Mucosa of rectum (tissue), 2 donors: ENCODE measurements around the gene ARHGEF28.

ENCODE experiments used
- H3K27ac ChIP-seq, 2 donors: one replicate each; pipeline ENCODE4 v1.7.0; 2013; ENCODE audit warnings: inconsistent platforms in 2 of 2, low read depth in 2 of 2, low read length in 2 of 2
- H3K27me3 ChIP-seq, 2 donors: one replicate each; pipeline ENCODE4 v1.7.0; 2013; ENCODE audit warnings: low read length in 2 of 2; ENCODE audit not compliant: control insufficient read depth in 2 of 2, insufficient read depth in 2 of 2
- H3K36me3 ChIP-seq, 2 donors: one replicate each; pipeline ENCODE4 v1.7.0; 2013; ENCODE audit warnings: low read length in 2 of 2; ENCODE audit not compliant: control insufficient read depth in 2 of 2, insufficient read depth in 2 of 2
- H3K4me1 ChIP-seq, 2 donors: one replicate each; pipeline ENCODE4 v1.7.0; 2013; ENCODE audit warnings: low read length in 2 of 2, mild to moderate bottlenecking in 1 of 2; ENCODE audit not compliant: control insufficient read depth in 2 of 2, insufficient read depth in 2 of 2
- H3K4me3 ChIP-seq, 2 donors: one replicate each; pipeline ENCODE4 v1.7.0; 2013; ENCODE audit warnings: low read length in 2 of 2
- H3K9ac ChIP-seq, 2 donors: one replicate each; pipeline ENCODE4 v1.7.0; 2013; ENCODE audit warnings: low read length in 2 of 2, low read depth in 1 of 2, mild to moderate bottlenecking in 1 of 2
- H3K9me3 ChIP-seq, 2 donors: one replicate each; pipeline ENCODE4 v1.7.0; 2013; ENCODE audit warnings: low read length in 2 of 2; ENCODE audit not compliant: control insufficient read depth in 2 of 2
- donor health status: healthy.
- donor health status: Normal muscosa, but diverticular disease.

ARHGEF28 gene

DNA sequence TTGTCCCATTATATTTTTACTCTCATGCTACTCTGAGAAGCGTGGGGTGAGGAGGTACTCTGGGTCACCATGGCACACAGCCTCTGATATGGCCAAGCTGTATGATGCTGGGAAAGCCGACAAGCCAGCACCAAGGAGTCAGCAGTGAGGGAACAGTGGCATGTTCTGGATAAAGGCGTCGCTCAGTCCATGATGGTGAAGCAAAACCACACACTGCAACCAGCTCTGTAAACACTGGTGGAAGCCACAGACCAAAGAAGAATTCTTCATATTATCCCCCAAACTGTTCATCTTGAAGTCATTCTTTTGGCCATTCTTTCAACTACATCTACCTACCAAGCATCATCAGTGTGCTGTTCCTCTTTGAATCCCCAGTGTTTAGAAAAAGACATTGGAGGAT lies 264.6 kb downstream of the ARHGEF28 start:
- no peak overlapping the region for H3K4me3 ChIP-seq
- H3K9ac ChIP-seq = no peak overlapping the region
- H3K27me3 ChIP-seq = no peaks in the 10 kb centered on the region
- H3K27ac ChIP-seq = no peak overlapping the region
- H3K4me1 ChIP-seq = no peaks in the 10 kb centered on the region
- H3K36me3 ChIP-seq = peaks cover 5 to 7% of the 10 kb centered on the region in 2 donors
- no peaks in the 10 kb centered on the region for H3K9me3 ChIP-seq

DNA sequence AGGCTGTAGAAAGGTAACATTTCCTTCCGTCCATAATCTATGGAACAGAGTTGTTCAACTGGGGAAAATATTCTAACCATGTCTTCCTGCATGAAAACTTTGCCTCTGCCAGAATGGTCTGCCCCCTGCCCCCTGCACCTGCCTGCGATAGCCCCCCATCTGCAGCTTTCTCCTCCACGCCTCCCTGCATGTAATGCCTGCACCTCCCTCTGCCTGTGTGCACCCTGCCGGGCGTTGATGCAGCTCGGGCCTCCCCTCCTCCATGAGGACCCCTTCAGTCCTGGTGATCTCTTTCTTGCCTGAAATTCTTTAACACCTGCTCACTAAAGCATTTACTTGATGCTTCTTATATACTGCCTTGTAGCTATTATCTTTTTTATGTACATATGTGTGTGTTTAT lies 266.2 kb downstream of the ARHGEF28 start:
- H3K9me3 ChIP-seq = no peaks in the 10 kb centered on the region

DNA sequence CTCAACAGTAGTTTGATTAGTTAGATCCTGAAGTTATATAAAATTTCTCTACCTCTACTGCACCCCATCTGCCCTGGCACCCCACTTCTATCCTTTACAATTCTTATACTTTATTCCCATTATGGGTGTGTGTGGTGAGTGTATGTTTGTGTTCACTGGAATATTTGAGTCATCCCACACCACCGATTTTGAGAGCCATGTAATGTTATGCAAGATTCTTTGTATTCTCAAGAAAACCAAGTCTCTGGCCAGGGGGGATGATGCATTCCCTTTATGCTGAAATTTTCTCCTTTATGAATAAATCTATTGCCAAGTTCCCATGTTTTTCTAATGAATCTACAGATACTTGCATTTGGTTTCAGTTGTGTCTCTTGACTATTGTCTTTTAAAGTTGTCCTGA lies 266.8 kb downstream of the ARHGEF28 start:
- H3K27ac ChIP-seq = no peak overlapping the region

More for the DNA sequence above, 266.2 kb downstream of the ARHGEF28 start:
- Histone ChIP-seq H3K4me3 (no peak overlapping the region), H3K36me3 (peaks cover 5 to 8% of the 10 kb centered on the region in 2 donors), H3K9ac (no peak overlapping the region), H3K4me1 (no peaks in the 10 kb centered on the region), H3K27ac (no peak overlapping the region), H3K27me3 (no peaks in the 10 kb centered on the region)

DNA sequence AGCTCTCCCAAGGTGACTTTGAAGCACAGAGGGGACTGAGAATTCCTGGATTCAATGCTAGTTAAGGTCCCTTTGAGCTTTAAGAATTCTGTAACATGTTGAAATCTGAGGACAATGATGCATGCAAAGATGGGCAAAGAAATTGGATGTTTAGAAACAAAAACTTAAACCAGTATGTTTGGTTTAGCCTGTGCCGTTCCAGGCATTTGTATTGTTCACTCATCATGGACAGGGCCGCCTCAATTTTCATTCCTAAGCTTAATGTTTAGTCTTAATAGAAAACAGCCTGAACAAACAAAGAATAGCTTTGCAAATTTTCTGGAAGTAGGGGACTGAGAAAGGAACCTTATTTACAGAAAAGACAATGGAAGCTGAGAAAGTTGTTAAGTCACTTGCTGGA lies 267.8 kb downstream of the ARHGEF28 start:
- H3K4me1 ChIP-seq = no peaks in the 10 kb centered on the region
- no peak overlapping the region for H3K27ac ChIP-seq
- H3K27me3 ChIP-seq = no peaks in the 10 kb centered on the region
- no peak overlapping the region for H3K9ac ChIP-seq
- no peak overlapping the region for H3K4me3 ChIP-seq
- H3K36me3 ChIP-seq = peaks cover 3 to 11% of the 10 kb centered on the region in 2 donors
- no peaks in the 10 kb centered on the region for H3K9me3 ChIP-seq

More for the DNA sequence above, 266.8 kb downstream of the ARHGEF28 start:
- Histone ChIP-seq H3K27me3 (no peaks in the 10 kb centered on the region), H3K9me3 (no peaks in the 10 kb centered on the region), H3K4me3 (no peak overlapping the region), H3K4me1 (no peaks in the 10 kb centered on the region), H3K9ac (no peak overlapping the region), H3K36me3 (peaks cover 5 to 9% of the 10 kb centered on the region in 2 donors)

DNA sequence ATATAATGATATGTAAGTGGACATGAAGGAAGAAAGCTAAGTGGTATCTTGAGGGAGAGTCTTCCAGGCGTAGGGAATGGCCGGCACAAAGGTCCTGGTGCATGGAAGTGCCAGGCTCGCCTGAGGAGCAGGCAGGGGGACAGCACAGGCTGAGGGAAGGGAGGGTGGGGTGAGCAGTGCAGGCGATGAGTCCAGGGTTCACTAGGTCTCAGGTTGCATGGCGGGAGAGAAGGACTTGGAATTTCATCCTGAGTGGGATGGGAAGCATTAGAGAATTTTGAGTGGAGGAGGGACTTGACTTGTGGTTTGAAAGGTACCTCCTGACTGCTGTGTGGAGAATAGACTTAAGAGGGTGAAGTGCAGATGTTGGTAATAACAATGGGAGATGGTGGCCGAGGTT lies 268.9 kb downstream of the ARHGEF28 start:
- Histone ChIP-seq H3K27me3 (no peaks in the 10 kb centered on the region), H3K9ac (no peak overlapping the region), H3K4me3 (no peak overlapping the region), H3K4me1 (no peaks in the 10 kb centered on the region), H3K9me3 (no peaks in the 10 kb centered on the region), H3K27ac (no peak overlapping the region), H3K36me3 (peaks cover 3 to 11% of the 10 kb centered on the region in 2 donors)

DNA sequence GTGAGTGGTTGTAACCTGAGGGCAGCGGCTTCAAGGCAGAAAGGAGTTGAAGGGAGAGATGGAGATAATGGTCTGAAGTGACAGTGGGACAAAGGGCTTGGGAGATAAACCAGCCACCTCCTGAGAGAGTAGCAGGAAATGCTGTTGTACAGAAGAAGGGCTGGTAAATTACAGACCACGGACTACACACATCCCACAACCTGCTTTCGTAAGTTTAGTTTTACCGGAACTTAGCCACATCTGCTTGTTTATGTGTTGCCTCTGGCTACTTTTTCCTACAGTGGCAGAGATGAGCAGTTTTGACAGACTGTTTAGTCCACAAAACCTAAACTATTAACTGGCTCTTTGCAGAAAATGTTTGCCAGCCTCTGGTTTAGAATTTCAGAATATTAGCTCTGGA lies 269.5 kb downstream of the ARHGEF28 start:
- Histone ChIP-seq H3K27me3 (no peaks in the 10 kb centered on the region), H3K9ac (no peak overlapping the region), H3K4me3 (no peak overlapping the region), H3K27ac (no peak overlapping the region), H3K36me3 (peaks cover 3 to 11% of the 10 kb centered on the region in 2 donors), H3K9me3 (no peaks in the 10 kb centered on the region), H3K4me1 (no peaks in the 10 kb centered on the region)

DNA sequence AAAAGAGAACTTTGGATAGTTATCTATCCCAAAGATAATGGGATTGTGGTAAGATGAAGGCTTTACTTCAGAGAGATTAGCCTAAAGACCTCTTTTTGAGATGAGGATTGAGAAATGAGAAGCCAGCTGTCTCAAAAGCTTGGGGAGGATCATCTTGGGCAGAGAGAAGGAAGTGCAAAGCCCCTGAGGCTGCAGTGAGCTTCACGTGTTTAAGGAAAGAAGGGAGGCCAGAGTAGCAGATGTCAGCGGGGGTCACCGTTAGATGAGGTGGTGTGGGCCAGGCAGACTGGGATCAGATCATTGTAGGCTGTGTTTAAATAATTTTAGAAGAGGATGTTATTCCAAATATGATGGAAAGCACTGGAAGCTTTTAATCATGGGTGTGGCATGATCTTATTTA lies 270.1 kb downstream of the ARHGEF28 start:
- Histone ChIP-seq H3K9me3 (no peaks in the 10 kb centered on the region), H3K27ac (no peak overlapping the region), H3K4me1 (no peaks in the 10 kb centered on the region), H3K27me3 (no peaks in the 10 kb centered on the region), H3K36me3 (peaks cover 3 to 11% of the 10 kb centered on the region in 2 donors), H3K4me3 (no peak overlapping the region), H3K9ac (no peak overlapping the region)

DNA sequence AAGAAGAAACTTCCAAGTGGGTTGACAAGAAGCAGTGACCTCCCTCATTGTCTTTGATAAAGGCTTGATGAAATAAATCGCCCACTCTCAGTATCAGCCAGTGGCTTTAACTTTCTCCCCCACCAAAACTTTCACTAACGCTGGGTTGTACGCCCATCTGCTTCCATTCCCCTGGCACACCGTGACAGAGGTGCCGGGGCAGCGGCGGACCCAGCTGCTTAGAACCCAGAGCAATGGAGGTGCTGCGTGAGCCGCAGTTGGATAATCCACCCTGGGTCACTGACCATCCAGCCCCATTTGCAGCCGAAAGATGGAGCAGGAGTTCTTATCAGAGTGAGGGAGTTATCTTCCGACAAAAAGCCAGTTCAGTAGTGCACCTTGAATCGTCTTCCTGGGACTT lies 270.7 kb downstream of the ARHGEF28 start:
- Histone ChIP-seq H3K9me3 (no peaks in the 10 kb centered on the region), H3K4me3 (no peak overlapping the region), H3K9ac (no peak overlapping the region), H3K27me3 (no peaks in the 10 kb centered on the region), H3K36me3 (peaks cover 3 to 11% of the 10 kb centered on the region in 2 donors), H3K4me1 (peaks cover 1 to 3% of the 10 kb centered on the region in 2 donors), H3K27ac (no peak overlapping the region)

DNA sequence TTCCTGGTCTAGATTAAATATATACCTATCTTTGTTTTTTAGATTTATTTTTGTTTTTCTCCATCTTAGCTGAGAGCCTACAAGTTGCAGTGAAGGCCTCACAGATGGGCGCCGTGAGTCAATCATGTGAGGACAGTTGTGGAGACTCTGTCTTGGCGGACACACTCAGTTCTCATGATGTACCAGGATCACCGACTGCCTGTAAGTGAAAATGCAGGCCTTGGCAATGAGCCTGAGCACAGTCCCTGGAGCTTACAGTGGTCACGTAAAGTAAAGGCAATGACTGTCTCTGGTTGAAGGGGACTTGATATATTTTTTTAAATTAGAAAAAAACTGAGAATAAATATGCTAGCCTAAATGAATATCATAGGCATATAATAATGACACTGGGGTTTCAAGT lies 271.9 kb downstream of the ARHGEF28 start:
- Histone ChIP-seq H3K36me3 (peaks cover 3 to 11% of the 10 kb centered on the region in 2 donors), H3K27ac (no peak overlapping the region), H3K27me3 (no peaks in the 10 kb centered on the region), H3K9me3 (no peaks in the 10 kb centered on the region), H3K4me1 (peaks cover 4 to 5% of the 10 kb centered on the region in 2 donors), H3K4me3 (no peak overlapping the region), H3K9ac (no peak overlapping the region)

DNA sequence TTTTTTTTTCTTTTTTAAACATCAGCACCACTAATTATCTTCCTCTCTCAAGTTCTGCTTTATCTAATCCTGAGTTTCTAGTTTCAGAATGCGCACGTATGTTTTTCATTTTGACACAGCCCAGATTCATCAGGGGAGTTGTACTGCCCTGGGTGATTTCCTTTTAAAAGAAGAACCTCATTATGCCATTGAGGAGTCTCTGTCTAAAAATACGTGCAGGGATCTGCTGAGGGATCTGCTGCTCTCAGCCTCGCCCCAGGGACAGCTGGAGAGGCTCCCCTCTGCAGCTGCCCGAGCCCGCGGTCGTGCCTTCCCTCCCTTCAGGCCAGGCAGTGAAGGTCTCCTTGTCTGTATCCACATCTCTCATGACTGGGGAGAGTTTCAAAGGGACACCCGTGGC lies 273.1 kb downstream of the ARHGEF28 start:
- peaks cover 3 to 10% of the 10 kb centered on the region in 2 donors for H3K36me3 ChIP-seq
- H3K27ac ChIP-seq = no peak overlapping the region
- H3K4me1 ChIP-seq = peaks cover 4 to 5% of the 10 kb centered on the region in 2 donors
- H3K9me3 ChIP-seq = no peaks in the 10 kb centered on the region
- H3K4me3 ChIP-seq = no peak overlapping the region
- no peaks in the 10 kb centered on the region for H3K27me3 ChIP-seq
- H3K9ac ChIP-seq = no peak overlapping the region

DNA sequence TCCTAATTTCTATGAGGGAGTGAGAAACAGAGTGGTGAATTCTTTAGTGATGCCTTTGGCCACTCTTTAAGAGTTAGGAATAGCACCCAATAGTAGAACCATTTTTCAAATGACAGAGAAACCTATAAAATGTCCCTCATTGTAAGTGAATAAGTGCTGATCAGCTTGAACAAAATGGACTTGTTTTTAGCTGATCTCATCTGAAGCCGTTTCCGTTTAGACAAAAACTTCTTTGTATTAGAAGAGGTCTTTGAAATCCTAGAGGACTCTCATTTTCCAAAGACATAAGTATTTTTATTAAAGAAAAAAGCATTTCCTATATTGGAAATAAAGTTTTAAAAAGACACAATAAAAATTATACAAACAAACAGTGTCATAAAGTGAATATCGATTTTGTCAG lies 273.9 kb downstream of the ARHGEF28 start:
- no peaks in the 10 kb centered on the region for H3K27me3 ChIP-seq
- H3K4me3 ChIP-seq = no peak overlapping the region
- no peak overlapping the region for H3K9ac ChIP-seq
- H3K36me3 ChIP-seq = peaks cover 2 to 10% of the 10 kb centered on the region in 2 donors
- no peaks in the 10 kb centered on the region for H3K9me3 ChIP-seq
- no peak overlapping the region for H3K27ac ChIP-seq
- H3K4me1 ChIP-seq = peaks cover 4 to 5% of the 10 kb centered on the region in 2 donors
